ENCODE measurements around the gene TTI1.

TTI1 gene

DNA sequence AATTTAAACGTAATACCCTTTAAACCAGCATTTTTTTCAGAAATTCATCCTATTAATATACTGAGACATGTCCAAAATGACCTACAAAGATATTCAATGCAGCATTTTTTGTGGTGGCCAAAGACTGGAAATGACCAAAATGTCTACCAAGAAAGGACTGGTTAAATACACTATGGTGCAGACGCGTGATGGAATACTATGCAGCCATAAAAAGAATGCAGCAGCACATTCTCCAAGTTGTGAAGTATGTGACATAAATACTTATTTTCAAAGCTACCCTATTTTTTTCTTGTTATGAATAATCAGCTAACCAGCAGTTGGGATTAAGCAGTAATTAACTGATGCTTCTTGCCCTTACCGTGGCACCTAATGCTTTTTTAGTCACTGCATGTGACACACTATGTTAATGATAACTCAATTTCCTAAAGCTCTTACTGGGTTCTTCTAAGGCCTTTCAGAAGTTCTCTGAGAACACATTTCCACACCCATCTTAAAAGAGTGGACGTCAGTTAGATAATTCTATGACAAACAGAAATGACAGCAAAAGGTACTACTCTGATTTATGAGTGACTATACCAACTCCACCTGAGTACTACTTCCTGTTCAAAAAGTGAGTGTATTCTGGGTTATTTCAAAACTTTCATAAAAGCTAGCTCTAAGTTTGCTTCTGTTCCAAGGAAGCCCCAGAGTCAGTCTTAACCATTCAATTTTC is 24.9 kb downstream of the TTI1 start:
- ATAC-seq = no peak

DNA sequence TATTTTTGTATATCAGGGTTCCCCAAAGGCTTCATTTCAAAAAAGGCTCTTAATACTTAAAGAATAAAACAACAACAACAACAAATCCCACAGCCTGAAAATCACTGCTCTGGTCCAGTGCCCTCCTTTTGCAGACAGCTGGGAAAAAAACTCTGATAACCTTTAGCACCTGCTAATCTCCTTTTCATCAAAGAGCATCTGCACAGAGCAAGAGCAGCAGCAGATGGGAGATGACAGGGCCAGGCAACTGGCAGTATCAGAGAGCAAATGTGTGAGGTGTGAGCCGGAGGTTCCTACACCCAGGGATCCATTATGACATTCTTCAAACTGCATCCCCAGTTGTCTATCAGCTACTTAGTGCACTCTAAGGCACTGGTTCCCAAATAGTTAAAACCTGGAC is 25.7 kb downstream of the TTI1 start:
- ATAC-seq = no peak

DNA sequence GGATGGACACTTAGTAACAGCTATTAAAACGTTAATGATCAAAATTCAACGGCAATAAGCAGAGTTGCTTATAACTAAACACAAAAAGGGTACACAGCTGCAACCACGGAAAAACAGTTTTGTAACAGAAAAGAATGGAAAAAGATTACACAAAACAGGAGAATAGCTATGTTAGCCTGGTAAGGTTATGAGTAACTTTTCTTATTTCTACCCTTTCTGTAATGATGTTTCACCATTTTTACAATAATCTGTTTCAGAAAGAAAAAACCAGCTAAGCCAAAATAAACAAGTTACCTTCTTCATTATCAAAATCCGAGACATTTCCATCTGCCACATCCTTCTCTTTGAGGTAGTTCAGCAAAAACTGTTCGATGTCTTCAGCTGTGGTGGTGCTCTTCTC is 27.4 kb downstream of the TTI1 start:
- no peak for ATAC-seq

DNA sequence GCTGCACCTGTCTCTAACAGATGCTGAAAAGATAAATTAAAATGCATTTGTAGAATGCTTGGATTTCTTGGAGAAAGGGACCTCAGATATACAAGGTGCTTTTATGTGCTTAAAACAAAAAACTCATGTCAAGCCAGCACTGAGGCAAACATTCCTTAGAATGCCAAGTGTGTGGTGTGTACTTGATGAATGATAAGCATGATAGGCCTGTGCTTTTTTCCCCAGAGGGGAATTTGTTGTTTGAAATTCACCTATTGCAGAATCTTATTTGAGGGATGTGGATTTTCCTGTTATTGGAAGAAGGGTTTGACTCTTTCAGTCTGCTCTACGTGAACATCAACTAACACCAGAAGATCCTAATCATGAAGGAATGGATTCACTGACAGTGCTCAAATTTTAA is 28.8 kb downstream of the TTI1 start:
- no peak for ATAC-seq

DNA sequence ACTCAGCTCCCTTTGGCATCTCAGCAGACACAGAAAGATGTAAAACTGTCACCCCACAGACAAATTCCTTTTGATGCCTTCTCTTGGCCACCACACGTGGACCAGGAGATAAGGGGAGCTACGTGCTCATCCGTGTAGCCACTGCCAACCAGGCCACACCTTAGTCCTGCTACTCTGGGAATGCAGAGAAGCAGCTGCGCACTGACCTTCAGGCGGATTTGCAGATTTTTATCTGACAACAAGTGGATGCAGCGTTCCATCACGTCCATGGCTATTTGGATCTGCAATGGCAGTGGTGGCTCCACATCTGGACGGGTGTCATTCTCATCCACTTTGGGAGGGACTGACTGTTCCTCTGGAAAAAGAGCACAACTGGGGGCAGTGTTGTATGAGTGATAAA is 30.8 kb downstream of the TTI1 start:
- ATAC-seq = no peak

DNA sequence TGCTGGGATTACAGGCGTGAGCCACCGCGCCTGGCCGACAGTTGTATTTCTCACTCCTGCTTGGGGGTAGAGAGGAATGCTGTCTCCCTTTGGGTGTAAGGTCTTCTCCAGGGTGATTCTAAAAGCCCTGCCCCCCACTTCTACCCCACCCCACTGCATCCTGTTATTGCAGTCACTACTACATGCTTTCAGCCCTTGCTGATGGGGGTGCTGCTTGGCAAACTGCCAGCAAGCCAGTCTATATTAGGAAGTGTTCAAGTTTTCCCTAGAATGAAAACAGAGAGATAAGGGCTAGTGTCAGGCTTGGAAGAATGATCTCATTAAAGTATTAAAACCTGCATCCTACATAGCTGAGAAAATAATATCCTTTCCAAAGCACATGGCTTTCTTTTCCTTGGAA is 31.3 kb downstream of the TTI1 start:
- no peak for ATAC-seq

DNA sequence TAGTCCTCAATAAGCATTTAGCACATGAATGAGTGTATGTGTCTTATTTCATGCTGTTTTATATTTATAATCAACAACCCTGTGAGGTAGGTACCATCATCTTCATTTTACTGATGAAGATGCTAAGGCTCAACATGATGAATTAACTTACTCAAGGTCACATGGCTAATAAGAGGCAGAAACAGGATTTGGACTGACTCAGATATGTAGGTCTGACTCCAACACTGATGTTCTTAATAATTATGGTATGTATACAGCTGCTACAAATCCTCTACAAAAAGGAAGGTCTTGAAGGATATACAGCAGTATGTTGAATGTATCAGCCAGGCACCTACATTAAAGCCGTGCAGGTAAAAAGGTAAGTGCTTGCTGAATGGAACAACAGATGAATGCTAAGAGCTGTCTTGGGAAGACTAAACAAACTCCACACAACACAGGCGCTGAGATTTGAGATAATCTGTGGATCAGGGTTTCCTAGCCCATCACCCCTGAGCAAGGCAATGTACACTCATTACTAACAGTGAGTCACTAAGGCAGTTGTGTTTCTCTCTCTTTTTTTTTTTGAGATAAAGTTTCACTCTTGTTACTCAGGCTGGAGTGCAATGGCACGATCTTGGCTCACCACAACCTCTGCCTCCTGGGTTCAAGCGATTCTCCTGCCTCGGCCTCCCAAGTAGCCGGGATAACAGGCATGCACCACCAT is 31.9 kb downstream of the TTI1 start:
- peak; percentile 89 to 92 for ATAC-seq

DNA sequence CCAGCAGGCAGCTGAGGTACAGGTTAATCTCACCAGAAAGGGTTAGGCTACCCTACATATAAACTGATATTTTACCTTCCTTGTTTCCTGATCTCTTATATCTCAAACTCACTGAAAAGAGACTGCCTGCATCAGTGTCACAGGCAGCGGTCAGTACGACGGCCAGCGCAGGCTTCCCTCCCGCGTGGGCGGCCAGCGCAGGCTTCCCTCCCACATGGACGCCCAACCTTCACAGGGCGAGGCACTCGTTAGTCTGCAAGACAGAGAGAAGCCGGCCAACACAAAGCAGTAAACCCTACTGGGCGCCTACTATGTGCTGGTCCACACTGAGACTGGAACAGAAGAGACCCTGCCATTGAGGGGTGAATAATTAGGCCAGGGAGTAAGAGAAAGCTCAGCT is 33.0 kb downstream of the TTI1 start:
- ATAC-seq = no peak

DNA sequence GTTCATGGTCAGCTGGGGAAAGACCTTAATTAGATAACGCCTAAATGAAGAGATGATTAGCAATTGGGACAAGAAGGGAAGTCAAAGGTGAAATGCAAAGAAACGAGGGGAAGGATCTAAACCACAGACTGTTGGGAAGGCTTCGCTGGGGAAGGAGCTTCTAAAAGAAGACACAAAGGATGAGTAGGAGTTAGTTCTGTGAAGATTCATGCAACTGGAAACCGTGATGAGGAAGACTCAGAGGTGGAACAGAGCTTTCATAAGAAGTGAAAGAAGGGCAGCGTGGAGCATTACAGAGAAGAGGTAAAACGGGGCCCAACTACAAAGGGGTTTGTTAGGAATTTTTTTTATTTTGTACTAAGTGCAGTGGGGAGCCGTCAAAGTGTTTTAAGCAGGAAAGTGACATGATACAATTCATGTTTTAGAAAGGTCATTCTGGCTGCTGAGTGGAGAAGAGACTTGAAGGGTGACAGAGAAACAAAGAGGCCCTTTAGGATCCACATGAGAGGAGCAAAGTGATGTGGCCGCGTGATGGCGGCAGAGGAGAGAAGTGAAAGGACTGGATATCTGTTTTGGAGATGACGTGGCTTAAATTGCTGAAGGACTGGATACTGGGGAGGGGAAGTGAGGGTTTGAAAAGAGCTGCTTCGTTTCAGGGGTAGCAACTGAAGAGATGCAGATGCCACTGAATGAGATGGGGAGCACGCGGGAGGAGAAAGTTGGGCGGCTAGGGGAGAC is 33.6 kb downstream of the TTI1 start:
- ATAC-seq = no peak

DNA sequence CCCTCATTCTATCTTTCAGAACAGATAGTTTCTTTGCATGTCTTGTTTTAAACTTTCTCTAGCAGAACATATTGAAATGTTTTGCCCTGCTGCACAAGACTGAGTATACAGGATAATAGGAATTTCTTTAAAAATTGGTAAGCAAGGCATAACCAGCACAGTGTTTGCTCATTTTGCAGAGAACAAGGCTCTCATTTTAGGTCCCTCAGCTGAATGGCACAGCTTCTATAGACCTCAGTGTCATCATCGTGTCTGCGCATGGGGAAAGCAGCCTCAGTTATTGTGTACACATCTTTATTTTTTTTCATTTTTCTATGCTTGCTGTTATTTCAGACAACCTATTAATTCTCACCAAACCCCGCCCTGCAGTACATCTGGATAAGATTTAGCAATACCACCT is 35.7 kb downstream of the TTI1 start:
- ATAC-seq = no peak

DNA sequence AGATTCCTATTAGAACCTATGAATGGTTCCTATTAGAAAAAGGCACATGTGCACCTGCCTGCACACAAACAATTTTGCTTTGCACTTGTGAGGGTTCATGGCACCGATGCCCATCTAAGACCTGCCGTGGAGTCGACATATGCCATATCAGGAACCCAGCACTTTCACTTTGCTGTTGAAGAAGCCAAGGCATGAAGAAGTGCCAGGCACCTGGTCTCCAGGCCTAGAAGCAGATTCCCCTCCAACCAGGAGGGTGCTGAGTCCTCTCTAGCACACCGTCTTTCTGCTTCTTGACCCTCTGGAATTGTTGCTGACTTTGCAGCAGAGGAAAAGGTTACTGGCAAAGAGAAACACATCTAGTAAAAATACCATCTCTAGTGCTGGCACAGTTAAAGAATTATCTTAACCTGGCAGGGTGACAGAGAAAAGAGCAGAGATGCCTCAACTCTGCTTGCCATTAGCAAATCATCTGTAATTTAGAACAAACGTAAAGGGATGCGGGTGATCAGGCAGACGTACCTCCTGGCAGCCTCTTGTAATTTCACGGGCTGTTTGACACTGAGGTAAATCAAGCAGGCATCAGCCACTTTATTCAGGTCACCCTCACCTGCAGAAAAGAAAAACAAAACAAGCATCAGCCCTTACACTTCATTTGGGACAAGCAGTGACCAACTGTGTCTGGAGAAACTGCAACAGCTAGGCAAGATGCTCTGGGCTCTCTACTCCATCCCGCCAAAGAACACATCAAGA is 37.2 kb downstream of the TTI1 start:
- ATAC-seq = no peak

DNA sequence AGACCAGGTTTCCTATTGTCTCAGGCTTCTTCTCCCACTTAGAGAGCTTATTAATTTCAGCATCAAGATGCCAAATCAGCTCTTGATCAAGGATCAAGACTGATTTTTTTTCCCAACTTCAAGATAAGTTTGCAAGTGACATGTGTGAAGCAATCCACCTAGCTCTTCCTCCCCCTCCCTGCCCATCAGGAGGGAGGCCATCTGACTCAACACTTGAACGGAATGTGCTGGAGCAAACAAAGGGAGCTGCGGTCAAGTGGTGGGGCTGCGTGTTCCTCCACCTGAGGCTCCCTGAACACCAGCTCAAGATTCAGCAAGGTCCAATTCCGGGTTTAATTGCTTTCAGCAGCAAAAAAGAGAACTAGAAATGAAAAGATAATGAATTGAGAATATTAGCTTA is 38.7 kb downstream of the TTI1 start:
- no peak for ATAC-seq

DNA sequence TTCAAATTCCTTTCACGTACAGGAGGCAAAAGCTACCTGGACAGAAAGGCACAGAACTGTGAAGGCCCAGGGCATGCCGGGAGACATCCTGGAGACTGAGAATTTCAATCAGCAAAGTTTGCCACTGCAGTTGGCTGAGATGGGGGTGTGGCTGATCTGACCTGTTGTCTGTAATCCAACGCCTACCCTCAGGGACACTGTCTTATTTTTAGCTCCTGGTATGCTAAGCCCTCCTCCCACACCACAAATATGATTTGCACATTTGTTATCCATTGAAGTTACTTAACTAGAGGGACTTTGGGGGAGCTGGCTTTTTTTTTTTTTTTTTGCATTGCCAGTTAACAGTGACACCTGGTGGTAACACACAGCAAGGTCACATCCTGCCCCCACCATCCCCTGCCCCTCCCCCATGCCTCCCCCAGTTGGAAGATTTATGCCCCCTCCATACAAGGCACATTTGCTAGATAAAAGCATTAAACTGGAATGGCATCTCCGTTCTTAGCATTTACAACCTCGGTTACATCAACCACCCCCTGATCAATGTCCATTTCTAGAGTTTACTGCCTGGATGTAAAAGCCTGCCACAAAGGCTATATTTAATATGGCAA is 40.4 kb downstream of the TTI1 start:
- no peak for ATAC-seq

DNA sequence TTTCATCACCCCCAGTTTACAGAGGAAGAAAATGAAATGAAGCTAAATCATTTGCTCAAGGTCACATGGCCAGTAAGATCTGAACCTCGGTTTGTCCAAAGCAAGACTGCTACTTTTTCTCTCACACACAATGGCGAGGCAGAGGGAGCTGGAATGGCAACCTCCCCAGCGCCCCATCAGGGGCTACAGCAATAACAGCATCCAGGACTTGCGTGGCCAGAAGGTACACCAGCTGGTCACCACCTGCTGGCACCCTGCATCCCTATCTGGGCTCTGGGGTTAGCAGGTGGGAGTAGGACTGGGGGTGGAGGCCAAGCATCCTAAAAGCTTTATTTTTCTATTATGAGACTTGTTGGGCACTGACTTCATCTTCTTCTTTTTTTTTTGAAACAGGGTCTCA is 41.3 kb downstream of the TTI1 start:
- ATAC-seq = no peak

DNA sequence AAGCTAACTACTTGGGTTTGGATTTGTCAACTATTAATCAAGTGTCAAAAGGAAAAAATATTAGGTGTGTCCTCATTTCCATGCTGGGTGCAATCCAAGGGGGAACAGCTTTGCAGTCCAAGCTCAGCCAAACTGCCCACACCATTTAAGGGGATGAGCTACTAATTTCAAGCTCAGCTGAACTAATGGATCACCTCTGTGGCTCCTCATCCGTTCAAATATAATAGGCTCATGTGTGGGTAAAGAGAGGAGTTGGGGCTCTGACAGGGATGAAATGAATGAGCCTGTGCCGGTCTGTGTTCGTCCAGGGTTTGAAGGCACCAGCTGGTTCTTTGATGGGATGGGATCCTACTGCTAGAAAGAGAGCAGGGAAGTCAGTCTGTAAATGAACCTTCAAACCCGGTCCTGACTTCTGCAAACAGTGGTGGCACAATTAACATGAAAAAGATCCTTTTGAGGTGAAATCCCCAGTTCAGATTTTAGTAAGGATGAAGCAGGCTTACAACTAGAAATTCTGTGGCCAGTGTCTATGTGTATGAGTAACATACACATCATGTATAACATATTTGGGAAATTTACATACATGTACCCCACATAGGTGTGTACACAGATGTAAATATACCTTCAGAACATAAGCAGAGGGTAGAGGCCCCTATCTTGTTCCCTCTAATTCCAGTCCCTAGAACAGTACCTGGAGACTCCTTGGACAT is 41.9 kb downstream of the TTI1 start:
- ATAC-seq = peak in 1 of 2 donors; percentile 14

DNA sequence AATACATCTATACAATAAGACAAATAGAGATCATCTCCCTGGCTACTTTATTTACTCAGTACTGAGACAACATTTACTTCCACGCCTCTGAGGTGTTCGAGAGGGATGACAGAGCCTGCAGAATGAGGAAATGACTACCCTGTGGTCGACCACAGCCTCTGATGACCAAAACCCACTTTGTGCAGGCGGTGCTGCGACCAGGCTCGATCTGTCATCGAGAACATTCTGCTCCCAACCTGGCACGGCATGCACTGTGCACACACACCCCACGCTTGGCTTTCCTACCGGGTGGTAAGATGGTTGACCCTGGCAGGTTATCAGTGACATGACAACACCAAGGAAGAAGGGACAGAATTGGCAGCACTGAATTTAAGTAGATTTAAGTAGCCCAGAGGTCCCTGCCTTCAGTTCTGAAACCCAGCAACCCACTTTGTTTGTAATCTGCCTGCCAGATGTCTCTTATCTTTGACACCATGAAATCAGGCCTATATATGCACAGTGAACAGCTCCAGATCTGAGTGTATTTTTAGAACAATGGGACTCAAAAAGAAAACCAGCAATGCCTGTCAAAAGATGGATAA is 42.6 kb downstream of the TTI1 start:
- ATAC-seq = peak; percentile 88 to 92

DNA sequence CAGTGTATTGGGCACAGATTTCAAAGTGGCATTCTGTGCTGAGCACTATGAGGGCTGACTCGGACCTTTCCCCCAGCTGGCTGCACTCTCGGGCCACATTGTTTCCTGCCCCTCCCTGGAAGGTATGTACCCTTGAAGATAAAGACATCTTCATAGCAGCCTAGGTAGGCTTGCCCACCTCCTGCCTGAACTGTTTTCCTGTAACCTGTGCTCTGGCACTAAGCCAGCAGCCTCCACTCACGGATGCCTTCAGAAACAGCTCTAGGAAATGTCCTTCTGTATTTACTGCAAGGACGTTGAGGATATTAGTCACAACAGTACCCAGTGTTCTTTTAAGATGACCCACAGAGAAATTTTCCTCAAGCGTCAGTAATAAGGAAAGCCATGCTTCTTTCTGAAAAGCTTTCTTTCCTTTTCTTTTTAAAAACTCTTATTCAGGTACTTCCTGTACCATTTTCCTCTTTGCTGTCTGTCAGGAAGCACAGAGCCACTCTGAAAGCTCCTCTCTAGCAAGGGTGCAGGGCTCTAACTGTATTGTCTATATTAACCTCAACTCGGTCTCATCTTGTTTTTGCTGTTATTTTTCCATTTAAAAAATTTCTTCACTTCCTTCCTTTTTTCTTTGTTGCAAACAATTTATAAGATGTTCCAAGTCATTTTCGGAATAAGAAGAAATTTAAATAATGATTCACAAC is 43.5 kb downstream of the TTI1 start:
- no peak for ATAC-seq

DNA sequence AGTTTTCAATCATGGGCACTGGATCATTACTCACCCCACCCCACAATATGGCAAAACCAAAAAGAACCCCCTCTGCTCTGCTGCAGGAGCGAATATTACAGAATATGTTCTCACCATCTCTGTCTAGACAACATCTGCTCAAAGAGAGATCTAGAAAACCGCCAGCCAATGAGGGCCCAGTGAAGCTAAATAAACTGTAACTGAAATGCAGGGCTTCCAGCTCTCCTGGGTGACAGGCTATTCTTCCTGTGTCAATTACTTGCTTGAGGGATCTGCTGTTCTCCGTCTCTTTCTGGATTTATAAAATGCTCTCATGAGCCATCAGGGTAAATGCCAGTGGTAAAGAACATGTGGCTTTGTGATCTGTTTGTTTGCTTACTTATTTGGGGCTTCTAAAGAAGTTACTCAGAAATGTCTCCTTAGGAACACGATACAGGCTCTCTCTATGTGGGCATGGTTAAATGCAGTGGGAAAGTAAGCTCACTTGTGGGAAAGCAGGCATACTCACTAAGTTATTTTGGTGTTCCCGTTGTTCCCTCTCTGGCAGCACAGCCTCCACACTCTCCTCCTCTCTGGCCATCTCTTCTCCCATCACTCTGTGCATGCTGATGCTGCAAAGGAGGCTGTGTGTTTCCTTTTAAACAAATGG is 44.8 kb downstream of the TTI1 start:
- ATAC-seq = no peak

DNA sequence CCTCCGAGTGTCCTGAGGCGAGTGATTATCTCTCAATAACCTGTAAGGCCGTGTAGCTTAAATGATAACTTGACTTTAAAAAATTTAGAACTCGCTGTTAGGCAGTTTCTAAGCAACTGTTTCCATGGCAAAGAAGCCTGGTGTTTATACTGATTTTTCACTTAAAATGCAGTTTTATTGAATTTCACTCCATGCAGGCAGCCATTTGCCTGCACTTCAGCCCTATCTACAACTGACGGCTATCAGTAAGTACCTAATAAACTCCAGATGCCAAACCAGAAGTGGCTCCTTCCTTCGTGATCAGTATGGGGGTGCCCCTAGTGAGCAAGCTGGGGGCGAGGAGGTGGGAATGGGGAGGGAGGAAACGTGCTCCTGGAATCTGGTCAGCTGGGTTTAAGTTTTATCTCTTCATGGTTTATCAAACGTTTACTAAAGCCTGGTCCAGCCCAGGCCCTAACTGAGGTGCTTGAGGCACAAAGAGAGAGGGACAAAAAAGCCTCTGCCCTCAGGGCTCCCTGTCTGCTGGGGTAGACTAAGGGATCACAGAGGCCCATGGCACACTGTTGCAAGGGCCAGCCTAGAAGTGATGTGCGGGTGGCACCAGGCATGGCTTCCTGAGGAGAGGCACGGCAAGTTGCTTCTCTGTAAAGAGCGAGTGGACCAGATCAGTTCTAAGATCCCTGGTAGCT is 45.5 kb downstream of the TTI1 start:
- ATAC-seq = no peak
